GM18907 (cell line): ENCODE results near the gene PSMB1.

Source experiments
- ATAC-seq: cut with Tn5 transposase; IDR thresholded peaks from one replicate; pipeline ENCODE4 v1.9.1; 2021; ENCODE audit warnings: mild to moderate bottlenecking, moderate library complexity; ENCODE audit not compliant: unreplicated experiment

Gene PSMB1

GRCh38 chr6:170552765-170553533 lies at the start of gene PSMB1:
Gene PSMB1, minus strand, starts transcription at chr6:170553307. Its CDS starts 65 bp downstream, at chr6:170553242.
- peak; percentile 66 for ATAC-seq

GRCh38 chr6:170597278-170597677 lies 44.2 kb upstream of the PSMB1 start:
- ATAC-seq = no peak

GRCh38 chr6:170596426-170596825 lies 43.3 kb upstream of the PSMB1 start:
- no peak for ATAC-seq

- no peak for ATAC-seq
These were observed 37.6 kb upstream of the PSMB1 start for GRCh38 chr6:170590725-170591124.

GRCh38 chr6:170584954-170585498 lies 31.9 kb upstream of the PSMB1 start:
- ATAC-seq = peak; percentile 46

- ATAC-seq = peak; percentile 98
These were observed 31.3 kb upstream of the PSMB1 start, which contains the start of gene PDCD2 for GRCh38 chr6:170584181-170584953. Gene PDCD2, minus strand, starts transcription at chr6:170584637. Its CDS starts 56 bp downstream, at chr6:170584581.

GRCh38 chr6:170583756-170584180 lies 30.7 kb upstream of the PSMB1 start:
- peak; percentile 8 for ATAC-seq

GRCh38 chr6:170578909-170579308 lies 25.8 kb upstream of the PSMB1 start:
- no peak for ATAC-seq

GRCh38 chr6:170575250-170575649 lies 22.1 kb upstream of the PSMB1 start:
- no peak for ATAC-seq

- ATAC-seq = no peak
These were observed 19.8 kb upstream of the PSMB1 start for GRCh38 chr6:170572704-170573466.

GRCh38 chr6:170564936-170565530 lies 11.9 kb upstream of the PSMB1 start:
- no peak for ATAC-seq

- ATAC-seq = no peak
These were observed 8.4 kb upstream of the PSMB1 start for GRCh38 chr6:170561555-170561954.

GRCh38 chr6:170555305-170555704 lies 2.2 kb upstream of the PSMB1 start:
- ATAC-seq = no peak

- no peak for ATAC-seq
These were observed 1.7 kb upstream of the PSMB1 start for GRCh38 chr6:170554796-170555137.

GRCh38 chr6:170554013-170554795 lies 1.1 kb upstream of the PSMB1 start, which contains the start of gene TBP:
Gene TBP, plus strand, starts transcription at chr6:170554369. Its CDS starts 2,661 bp downstream, at chr6:170557030.
- ATAC-seq = peak; percentile 96

- ATAC-seq = peak; percentile 41
These were observed 466 bp upstream of the PSMB1 start for GRCh38 chr6:170553534-170554012.

GRCh38 chr6:170545405-170545804 lies 7.7 kb downstream of the PSMB1 start:
- ATAC-seq = no peak

- no peak for ATAC-seq
These were observed 10.9 kb downstream of the PSMB1 start for GRCh38 chr6:170542031-170542719.

- ATAC-seq = no peak
These were observed 15.8 kb downstream of the PSMB1 start for GRCh38 chr6:170537329-170537728.
